Measurements from ENCODE around the gene PTPRD.

DNA sequence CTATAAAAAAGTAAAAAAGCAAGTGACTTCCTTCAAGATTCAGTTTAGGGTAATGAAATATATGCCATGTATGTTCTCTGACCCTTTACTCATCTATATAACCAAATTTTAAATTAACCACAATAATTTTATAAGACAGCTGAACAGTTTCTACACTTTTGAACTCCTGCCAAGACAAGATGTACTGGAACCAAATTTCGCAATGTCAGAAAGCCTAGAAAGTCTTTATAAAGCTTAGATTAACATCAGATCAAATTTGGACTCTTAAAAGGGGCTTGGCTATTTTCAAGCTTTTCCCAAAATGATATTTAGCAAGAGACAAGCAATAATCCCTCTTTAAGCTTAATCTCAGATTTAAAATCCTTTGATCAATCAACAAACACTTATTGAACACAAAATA, 362.6 kb downstream of the PTPRD start:
- no peak for TF ChIP-seq YY1 (IDR thresholded peaks at IDR 0.05; ENCODE audit: insufficient read depth, insufficient read length)
- TF ChIP-seq ZNF274 (IDR thresholded peaks at IDR 0.05; ENCODE audit: low read depth, low read length), result no peak
